ENCODE measurements around the gene OPTN.

The OPTN gene

GRCh38 chr10:13184276-13184675, 84.3 kb downstream of the OPTN start:
- no peak for DNase-seq (ENCODE audit: low read depth)

- DNase-seq (ENCODE audit: low read depth) = no peak
These were observed 85.0 kb downstream of the OPTN start for GRCh38 chr10:13184730-13185514.

GRCh38 chr10:13187135-13187534, 87.2 kb downstream of the OPTN start:
- no peak for DNase-seq (ENCODE audit: low read depth)

All from amniotic epithelial cell (primary cell).